Measurements from ENCODE around the gene MAP2K2.

Gene MAP2K2

DNA sequence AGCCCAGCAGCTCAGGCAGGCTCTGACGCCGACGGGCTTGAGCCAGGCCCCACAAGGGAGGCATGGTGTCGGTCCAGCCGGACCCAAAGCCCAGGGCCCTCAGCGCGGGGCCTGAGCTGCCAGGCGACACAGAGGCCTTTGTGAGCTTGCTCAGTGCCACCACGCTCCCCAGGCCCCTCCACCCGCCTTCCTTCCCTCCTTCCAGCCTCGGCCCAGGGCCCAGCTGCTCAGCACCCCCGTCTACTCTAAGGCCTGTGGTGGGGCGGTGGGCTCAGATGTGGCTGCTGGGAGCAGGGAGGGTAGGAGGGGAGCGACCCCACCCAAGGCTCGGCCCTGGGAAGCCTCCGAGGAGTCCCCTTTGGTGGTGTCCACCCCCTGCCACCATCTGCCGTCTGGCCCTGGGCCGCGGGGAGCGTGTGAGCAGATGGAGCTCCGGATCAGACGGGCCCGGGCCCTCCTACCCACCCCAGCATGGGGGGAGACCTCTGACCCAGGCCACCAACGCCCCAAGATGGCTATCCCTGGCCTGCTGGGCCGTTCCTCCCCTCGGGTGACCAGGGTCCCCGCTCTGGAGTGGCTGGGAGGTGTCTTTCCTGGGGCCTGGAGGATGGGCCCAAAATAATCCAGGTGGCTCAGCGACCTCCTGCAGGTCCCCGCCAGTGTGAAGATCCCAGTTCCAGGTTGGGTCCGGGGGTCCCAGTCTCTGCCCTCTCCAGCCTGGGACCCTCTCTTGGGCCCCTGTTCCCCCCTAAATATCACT lies 65.0 kb downstream of the MAP2K2 start:
- DNase-seq = no peak

DNA sequence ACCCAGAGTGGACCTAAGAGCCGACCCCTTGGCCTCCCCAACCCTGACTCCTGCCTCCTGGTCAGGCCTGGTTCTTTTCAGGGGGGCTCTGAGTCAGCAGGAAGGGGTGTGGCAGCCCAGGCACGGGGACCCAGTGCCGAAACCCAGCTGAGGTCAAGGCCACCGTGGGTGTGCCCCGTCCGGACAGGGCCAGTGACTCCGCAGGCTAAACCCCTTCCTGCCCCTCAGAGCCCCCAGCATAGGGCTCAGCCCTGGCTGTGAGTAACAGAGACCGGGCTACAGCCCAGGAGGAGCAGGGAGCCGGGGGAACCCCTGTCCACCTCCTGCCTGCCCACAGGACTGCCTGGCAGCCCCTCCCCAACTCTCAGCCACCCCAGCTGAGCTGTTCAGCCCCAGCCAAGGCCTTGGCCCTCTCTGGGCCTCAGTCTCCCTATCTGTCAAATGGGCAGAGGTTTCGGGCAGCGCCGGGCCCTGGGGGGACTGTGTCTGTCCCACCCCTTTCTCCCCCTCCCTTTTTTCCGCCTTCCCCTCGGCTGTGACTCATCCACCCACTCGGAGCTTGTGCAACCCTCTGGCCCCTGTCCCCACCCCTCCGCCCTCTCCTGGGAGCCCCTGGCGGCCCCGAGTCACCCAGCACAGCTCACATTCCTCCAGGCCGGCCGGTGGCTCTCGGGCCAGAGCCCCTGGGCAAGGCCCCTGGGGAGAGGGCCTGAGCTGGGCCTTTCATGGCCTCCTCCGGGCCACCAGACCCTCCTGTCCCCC lies 65.8 kb downstream of the MAP2K2 start:
- peak; percentile 77 for DNase-seq

DNA sequence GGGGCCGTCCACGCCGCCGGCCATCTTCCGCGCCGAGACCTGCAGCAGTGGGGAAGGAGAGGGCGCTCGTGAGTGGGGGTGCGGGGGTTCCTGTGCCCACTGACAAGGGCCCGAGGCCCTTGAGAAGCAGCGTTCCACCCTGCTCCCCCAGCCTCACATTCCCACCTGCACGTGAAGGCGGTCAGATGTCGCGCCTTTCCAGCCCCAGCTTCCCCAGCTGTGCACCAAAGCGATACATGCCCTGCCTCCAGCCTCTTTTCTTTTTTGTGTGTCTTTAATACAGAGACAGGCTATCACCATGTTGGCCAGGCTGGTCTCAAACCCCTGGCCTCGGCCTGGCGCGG lies 68.7 kb downstream of the MAP2K2 start:
- no peak for DNase-seq

DNA sequence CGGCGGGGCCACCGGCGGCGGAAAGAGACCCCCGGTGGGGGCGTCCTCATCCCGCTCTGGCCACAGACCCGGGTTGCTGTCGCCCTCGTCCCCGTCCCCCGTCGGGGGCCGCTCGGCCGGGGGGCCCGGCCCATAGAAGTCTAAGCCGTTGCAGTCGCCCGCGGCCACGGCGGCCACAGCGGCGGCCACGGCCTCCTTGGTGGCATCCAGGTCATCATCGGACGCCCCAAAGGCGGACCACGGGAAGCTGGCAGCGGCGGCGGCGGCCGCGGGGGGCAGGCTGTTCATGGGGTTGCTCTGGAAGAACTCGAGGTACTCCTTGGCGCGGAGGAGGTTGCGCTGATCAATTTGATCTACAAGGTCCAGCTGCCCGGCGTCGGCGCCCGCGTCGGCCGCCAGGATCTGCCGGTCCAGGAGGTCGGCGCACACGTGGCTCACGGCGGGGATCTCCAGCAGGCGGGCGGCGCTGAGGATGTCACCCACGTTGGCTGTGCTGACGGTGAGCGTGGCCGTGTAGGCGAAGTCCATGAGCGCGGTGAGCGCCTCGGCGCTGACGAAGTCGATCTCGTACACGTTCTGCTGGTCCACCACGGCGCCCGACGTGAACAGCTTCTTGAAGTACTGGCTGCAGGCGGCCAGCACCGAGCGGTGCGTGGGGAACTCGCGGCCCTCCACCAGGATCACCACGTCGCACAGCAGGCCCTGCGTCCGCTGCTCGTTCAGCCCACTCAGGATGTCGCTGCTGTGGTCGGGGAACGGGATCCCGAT lies 69.3 kb downstream of the MAP2K2 start:
- no peak for DNase-seq

DNA sequence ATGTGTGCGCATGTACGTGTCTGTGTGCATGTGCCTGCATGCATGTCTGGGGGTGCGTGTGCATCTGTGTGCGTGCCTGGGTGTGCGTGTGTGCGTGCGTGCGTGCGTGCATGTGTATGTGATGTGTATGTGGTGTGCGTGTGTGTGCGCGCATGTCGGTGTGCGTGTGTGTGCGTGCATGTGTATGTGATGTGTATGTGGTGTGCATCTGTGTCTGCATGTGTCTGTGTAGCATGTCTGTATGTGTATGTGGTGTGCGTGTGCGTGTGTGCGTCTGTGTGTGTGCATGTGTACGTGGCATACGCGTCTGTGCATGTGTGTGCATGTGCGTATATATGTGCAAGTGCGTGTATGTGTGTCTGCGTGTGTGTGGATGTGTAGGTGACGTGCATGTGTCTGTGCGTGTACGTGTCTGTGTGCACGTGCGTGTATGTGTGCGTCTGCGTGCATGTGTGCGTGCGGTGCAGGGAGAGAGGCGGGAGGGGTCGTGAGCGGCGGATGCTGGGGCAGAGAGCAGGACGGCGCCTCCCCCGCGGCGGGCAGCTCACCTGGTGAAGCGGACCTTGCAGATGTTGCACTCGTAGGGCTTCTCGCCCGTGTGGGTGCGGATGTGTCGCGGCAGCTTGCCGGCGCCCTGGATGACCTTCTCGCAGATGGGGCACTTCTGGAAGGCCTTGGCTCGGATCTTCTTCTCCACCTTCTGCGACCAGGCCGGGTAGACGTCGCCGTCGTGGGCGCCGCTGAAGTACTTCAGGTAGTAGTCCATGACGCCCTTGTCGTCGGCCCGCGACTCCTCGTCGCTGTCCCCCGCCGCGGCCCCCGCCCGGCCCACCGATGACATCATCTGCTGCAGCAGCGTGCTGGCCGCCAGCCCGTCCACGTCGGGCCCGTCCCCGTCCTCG lies 70.2 kb downstream of the MAP2K2 start:
- DNase-seq = no peak

DNA sequence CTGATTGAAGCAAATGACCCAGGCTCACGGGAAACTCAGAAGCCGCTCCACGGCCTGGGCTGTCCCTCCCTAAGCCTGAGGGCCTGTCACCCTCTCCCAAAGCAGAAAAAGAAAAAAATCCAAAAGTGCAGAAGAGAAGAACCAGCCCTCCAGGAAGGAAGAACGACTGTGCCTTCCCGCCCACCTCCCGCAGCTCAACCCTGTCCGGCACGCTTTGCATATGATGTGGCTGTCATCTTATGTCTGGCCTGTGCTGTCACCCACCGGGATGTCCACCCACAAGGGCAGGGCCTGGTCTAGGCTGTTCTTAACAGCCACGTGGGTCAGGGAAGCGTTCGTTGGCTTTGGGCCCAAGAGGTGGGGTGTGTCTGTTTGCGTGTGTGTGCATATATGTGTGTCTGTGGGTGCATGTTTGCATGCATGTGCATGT lies 70.9 kb downstream of the MAP2K2 start:
- peak; percentile 58 for DNase-seq

DNA sequence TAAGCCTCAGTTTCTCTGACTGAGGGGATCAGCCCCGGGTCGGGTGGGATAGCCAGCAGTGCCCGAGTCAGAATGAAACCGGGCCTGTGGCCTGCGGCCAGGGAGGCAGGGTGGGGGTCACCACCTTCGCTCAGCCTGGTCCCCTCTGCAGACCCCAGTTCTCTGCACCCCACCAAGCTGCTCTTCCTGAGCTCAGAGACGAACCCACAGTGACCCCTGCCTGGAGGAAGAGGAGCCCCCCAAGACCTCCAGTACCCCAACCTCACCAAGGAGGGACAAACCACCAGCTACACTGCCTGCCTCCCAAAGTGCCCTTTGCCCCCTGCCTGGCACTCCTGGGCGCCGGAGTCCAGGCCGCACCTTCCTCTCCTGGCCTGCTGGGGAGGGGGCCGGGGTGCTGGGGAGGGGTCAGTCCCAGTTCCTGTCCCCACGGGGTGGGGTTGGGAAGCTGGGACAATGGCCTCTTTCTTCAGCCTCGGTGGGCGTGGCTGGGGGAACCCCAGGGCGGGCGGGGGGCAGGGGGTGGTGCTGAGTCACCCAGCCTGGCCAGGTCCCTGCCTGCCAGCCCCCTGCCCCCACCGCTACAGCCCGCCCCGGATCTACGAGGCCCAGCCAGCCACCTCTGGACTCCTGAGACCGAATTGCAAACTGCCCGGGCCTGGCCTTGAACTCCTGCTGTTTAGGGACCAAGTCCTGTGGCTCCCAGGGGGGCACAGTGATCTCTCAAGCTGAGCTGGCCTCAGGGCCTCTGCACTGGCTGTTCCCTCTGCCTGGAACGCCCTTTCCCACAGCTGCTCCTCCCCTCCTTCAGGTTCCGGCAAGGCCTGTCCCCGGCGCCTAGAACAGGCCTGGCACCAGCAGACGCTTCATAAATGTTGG lies 71.6 kb downstream of the MAP2K2 start:
- no peak for DNase-seq

DNA sequence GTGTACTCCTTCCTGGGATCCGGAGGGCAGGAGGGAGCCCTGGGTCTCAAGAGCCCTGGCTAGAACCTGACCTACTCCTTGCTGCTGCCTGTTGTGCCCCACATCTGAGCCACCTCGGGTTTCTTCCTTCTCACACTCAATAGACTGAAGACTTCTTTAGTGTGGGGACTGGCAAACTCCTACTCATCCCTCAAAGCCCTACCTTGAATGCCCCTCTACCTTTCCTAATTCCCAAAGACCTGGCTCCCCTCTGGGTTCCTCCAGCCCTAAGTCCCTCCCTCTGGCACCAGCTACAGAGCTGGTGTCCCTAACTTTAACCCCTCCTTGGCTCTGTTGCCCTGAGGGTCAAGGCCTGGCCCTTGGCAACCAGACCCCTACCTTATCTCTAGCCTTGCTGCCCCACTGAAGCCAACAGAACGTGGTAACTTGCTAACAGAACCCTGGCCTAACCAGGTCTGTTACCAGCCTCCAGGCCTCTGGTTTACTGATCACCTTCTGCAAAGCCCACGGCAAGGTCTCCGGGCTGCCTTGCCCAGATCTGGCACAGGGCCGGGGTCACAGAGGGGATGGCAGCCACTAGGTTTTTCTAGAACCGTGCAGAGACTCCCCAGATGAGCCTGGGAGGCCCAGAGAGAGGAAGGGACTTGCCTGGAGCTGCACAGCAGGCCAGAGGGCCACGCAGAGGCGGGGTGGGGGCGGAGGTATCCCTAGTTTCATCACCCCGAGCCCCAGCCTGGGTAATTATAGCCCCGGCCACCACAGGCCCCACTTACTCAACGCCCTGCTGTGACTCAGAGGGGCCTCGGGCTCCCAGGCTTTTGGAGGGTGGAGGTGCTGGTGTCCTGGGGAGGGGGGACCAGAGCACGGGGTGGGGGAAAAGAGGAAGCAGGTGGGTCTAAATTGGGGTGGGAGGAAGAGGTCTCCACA lies 72.5 kb downstream of the MAP2K2 start:
- no peak for DNase-seq

DNA sequence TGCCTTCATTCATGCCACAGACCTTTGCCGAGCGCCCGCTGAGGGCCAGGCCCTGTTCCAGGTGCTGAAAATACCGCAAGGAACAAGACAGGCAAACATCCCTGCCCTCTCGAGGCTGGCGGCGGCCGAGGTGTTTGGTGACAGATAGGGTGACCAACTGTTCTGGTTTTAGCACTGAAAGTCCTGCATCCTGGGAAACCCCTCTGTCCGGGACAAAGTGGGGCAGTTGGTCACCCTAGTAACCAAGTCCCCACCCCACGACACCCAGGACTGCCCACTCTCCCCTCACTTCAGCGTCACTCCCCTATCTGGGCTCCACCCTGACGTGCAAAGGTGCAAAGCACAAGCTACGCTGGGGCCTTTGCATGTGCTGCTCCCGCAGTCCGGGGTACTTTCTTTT lies 74.5 kb downstream of the MAP2K2 start:
- DNase-seq = no peak

DNA sequence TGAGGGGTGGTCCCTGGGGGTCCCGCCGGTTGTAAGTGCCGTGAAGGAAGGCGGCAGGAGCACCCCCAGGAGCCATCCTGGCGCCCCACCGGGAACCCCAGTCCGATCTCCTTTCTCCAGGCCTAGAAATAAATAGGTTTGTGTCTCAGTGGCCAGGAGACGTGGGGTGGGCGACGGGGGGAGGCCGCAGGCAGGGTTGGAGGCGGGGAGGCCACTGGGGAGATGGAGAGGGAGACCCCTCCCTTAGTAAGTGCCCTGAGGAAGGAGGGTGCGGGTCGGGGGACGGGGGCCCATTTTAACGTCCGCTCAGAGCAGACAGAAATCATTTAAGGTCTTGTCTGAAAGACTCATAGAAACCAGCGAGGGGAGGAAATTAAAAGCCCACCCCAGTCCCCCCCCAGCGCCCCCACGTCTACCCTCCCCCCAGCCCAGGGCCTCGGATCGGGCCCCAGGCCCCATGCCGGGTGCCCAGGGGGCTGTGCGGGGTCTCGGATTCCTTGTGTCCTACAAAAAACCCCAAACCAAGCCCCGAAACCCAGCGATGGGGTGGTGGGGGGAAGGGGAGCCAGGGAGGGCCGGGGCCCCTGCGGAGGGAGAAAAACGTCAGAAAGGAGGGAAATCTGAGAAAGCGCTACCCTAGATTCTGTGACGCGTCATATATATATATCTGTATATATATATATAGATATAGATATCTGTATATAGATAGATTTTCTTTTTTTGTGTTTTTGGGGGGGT lies 76.8 kb downstream of the MAP2K2 start:
- no peak for DNase-seq

DNA sequence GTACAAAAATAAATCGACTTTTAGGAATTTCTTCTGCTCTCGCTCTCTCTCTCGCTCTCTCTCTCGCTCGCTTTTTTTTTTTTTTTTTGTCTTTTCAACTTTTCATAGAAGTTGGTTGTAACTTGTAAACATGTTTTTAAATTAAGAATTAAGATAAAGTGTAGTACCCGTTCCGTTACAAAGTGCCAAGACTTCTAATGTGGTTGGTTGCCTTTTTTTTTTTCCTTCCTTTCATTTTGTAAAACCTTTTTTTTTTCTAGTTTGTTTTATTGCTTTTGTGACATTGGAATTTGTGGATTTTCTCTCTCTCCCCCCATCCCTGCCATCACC lies 77.6 kb downstream of the MAP2K2 start:
- DNase-seq = no peak

DNA sequence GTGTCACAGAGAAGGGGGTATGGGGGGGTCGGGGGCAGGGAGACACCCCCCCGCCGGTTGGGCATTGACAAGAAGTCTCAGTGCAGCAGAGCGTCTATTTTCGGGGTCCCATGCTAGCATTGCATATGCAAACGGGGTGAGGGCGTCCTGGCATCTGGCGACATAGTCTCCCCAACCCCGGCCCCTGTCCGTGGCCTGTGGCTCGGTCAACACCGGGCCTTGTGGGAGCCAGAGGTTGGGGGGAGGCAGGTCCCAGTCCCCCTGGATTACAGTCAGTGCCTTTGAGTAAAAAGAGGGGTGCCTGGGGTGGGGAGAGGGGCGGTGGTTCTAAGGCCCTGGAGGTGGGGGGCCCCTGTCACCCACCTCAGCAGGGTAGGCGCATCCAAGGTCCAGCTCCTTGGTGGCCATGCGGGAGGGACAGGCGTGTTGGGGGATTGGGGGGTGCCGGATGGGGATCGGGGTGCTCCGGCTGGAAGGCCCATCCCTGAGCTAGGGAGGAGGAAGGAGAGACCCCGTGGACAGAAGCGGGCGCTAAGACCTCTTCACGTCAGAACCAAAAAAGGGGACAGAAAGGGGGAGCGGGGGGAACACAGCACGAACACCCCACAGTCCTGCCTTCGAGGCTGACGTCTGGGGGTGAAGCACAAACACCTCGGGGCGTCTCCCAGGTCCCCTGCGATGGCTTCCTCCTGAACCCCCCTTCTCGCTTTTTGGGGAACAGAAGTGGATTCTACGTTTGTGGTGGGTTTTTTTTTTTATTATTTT lies 78.1 kb downstream of the MAP2K2 start:
- no peak for DNase-seq

DNA sequence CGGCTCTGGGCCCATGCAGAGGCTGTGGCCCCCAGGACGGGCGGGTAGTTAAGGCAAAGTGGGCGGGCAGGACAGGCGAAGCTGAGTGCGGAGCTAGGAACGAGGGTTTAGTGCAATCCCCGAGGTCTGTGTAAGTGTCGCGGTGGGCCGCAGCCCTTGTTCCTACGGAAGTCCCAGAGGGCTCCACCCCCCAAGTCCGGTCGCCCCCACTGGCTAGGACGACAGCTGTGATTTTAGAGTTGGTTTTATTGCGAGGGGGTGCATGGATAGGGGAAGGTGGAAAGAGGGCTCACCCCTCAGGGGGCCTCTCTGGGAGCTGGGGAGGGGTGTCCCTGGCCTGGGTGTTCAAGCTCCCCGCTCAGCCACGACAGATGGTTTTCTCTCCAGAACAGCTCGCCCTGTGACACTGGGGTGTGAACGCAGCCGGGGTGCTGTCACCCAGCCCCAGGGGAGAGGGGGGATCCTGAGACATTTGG lies 78.9 kb downstream of the MAP2K2 start:
- DNase-seq = no peak

DNA sequence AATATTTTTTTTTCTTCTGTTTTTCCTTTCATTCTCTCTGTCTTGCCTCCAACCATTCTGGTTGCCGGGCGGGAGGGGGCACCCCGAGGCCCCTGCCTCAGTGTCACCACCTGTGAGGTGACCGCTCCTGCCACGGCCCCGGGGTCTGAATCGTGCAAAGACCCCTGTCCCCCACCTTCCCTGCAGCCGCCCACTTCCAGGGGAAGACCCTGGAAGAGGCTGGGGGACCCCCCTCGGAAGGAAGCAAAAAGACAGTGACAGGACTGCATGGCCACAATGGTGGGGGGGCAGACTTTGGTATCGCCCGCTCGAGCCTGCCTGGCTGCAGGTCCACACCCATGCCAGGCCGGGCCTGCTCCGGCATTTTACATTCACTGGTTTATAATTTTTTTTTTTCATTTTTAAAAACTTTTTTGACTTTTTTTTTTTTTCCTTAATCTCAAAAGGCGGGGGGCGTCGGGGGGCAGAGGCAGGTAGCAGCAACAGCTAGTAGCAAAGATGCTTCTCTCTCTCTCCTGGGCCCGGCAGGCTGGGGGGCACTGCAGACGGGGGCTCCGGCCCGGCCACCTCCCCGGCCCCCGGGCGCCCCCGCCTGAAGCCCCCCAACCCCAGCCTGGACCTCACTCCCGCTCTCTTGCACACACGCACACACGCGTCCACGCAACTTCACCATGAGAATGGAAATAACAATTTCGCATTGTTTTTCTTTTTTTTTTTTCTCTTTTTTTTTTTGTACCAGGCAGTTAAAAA lies 79.8 kb downstream of the MAP2K2 start:
- no peak for DNase-seq

DNA sequence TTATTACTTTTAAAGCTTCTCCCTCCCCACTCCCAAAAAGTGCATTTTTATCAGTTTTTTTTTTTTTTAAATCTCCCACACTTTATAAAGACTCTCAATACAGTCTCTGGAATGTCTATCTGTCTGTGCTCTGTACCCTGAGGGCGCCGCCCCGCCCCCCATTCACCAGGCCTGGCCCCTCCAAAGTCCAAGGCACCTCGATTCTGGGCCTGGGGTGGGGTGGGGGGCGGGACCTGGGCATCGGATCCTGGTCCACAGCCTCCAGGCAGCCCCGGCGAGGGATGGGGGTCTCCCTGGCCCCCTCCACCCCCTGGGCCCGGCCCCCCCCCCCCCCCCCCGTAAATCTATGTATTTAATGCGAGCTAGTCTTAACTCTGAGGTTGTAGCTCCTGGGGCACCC lies 80.5 kb downstream of the MAP2K2 start:
- DNase-seq = no peak

DNA sequence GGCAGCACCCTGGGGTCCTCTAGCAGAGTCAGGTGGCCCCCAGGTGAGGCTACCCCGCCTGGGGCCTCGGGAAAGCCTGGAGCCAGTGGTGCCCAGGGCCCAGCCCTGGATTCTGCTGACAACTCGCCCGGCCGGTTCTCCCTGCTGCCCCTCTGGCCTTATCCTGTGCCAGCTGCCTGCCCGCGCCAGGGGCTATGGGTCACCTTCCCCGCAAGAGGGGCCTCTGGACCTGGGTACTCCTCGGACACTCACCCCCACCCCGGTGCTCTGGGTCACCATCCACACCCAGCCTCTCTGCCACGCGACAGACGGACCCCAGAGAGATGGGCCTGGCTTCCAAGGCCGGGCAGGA lies 81.2 kb downstream of the MAP2K2 start:
- DNase-seq = no peak

DNA sequence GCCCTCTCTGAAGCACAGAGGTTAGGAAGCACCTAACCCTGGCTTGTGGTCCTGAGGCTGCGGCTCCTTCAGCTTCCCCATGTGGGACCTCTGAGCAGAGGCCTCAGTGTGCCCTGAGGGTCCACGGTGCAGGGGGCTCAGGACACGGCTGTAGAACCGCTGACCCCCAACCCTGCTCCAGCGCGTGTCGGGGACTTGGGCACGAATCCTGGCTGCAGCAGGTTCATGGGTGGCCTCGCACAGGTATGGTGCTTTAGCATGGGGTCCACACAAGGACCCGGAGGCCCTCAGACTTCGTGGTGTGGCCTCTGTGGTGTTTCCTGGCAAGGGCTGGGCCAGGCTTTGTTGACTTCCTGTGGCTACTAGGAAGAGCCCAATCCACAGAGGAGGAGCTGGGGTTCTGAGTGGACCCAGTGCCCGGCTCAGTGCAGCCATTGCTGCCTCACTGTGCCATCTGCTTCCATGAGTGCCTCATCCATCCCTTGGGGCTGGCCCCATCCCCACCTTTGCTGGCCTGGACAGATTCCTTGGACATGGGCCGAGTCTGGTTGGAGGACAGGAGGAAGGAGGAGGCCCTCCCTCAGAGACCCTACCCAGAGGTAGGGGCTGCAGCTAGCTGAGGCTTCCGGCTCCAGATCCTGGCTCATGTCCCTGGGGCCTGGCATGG lies 81.7 kb downstream of the MAP2K2 start:
- DNase-seq = no peak

Measured in hematopoietic multipotent progenitor cell treated with erythropoietin and hydrocortisone succinate and interleukin-3 and kit ligand, for 6 days (in vitro differentiated cells).